ENCODE data around the gene ADGRL2.

Gene ADGRL2

GRCh38 chr1:81874461-81874860 lies 73.7 kb downstream of the ADGRL2 start:
- H2BK5ac ChIP-seq (ENCODE audit: low read length), result no peak overlapping the region
- no peak overlapping the region for H3K18ac ChIP-seq (ENCODE audit: low read length)
- H2BK15ac ChIP-seq (ENCODE audit: low read length), result no peak overlapping the region
- no peak overlapping the region for H4K8ac ChIP-seq (ENCODE audit: low read depth, low read length)
- H3K14ac ChIP-seq (ENCODE audit: low read length), result no peak overlapping the region
- no peak overlapping the region for H3K4me2 ChIP-seq (ENCODE audit: insufficient read depth, low read length, poor library complexity, severe bottlenecking)
- no peak overlapping the region for H3K4me3 ChIP-seq (ENCODE audit: low read length in 2 of 2)
- H3K9ac ChIP-seq (ENCODE audit: low read depth, low read length, poor library complexity), result no peak overlapping the region
- H3K27ac ChIP-seq (replicated peaks; ENCODE audit: low read length), result no peak overlapping the region
- H3K36me3 ChIP-seq (replicated peaks in 1 of 2; ENCODE audit: control insufficient read depth in 2 of 2, insufficient read depth in 2 of 2, low read length in 2 of 2), result peaks cover 0 to 70% of the 10 kb centered on the region in 2 donors
- no CpG with 5 or more reads among the region's 1 CpG for WGBS, 2 donors (ENCODE audit: extremely low coverage in 2 of 2, insufficient read length in 2 of 2, insufficient replicate concordance in 1 of 2)
- no peak overlapping the region for H2BK120ac ChIP-seq (ENCODE audit: low read depth, low read length)
- peaks cover 2 to 14% of the 10 kb centered on the region in 2 donors for H3K4me1 ChIP-seq (ENCODE audit: control insufficient read depth in 2 of 2, insufficient read depth in 1 of 2, low read depth in 1 of 2, low read length in 2 of 2)
- no peak overlapping the region for H2AK5ac ChIP-seq (ENCODE audit: low read depth, low read length)
- no peak overlapping the region for H3K4ac ChIP-seq (ENCODE audit: low read length)
- H3K27me3 ChIP-seq (ENCODE audit: control insufficient read depth in 3 of 3, insufficient read depth in 3 of 3, low read depth in 1 of 3, low read length in 3 of 3), result no peaks in the 10 kb centered on the region
- H2AFZ ChIP-seq (ENCODE audit: low read length), result no peak overlapping the region
- H3K23ac ChIP-seq (ENCODE audit: low read depth, low read length, poor library complexity), result no peak overlapping the region
- no peak overlapping the region for H2BK12ac ChIP-seq (ENCODE audit: low read length)
- no peak overlapping the region for H4K91ac ChIP-seq (ENCODE audit: low read depth, low read length, poor library complexity)
- H3K9me3 ChIP-seq (replicated peaks in 1 of 2; ENCODE audit: control insufficient read depth in 2 of 2, insufficient read depth in 1 of 2, low read depth in 1 of 2, low read length in 2 of 2), result peaks cover 0 to 10% of the 10 kb centered on the region in 2 donors
- DNase-seq (ENCODE audit: low spot score), result no peak
- no peaks in the 10 kb centered on the region for H3K79me1 ChIP-seq (ENCODE audit: low read depth, low read length)

- Histone ChIP-seq H3K4me1 (ENCODE audit: control insufficient read depth in 2 of 2, insufficient read depth in 1 of 2, low read depth in 1 of 2, low read length in 2 of 2) (peaks cover 2 to 14% of the 10 kb centered on the region in 2 donors), H3K18ac (ENCODE audit: low read length) (no peak overlapping the region), H3K4me2 (ENCODE audit: insufficient read depth, low read length, poor library complexity, severe bottlenecking) (no peak overlapping the region), H3K9me3 (replicated peaks in 1 of 2; ENCODE audit: control insufficient read depth in 2 of 2, insufficient read depth in 1 of 2, low read depth in 1 of 2, low read length in 2 of 2) (peaks cover 0 to 10% of the 10 kb centered on the region in 2 donors), H3K4me3 (ENCODE audit: low read length in 2 of 2) (no peak overlapping the region), H2AFZ (ENCODE audit: low read length) (no peak overlapping the region), H3K27ac (replicated peaks; ENCODE audit: low read length) (no peak overlapping the region), H3K36me3 (replicated peaks in 1 of 2; ENCODE audit: control insufficient read depth in 2 of 2, insufficient read depth in 2 of 2, low read length in 2 of 2) (peaks cover 0 to 70% of the 10 kb centered on the region in 2 donors), H3K23ac (ENCODE audit: low read depth, low read length, poor library complexity) (no peak overlapping the region), H2AK5ac (ENCODE audit: low read depth, low read length) (no peak overlapping the region), H3K27me3 (ENCODE audit: control insufficient read depth in 3 of 3, insufficient read depth in 3 of 3, low read depth in 1 of 3, low read length in 3 of 3) (no peaks in the 10 kb centered on the region), H3K4ac (ENCODE audit: low read length) (no peak overlapping the region), H2BK12ac (ENCODE audit: low read length) (no peak overlapping the region), H2BK5ac (ENCODE audit: low read length) (no peak overlapping the region), H3K14ac (ENCODE audit: low read length) (no peak overlapping the region), H3K9ac (ENCODE audit: low read depth, low read length, poor library complexity) (no peak overlapping the region), H4K8ac (ENCODE audit: low read depth, low read length) (no peak overlapping the region), H3K79me1 (ENCODE audit: low read depth, low read length) (no peaks in the 10 kb centered on the region), H4K91ac (ENCODE audit: low read depth, low read length, poor library complexity) (no peak overlapping the region), H2BK120ac (ENCODE audit: low read depth, low read length) (no peak overlapping the region), H2BK15ac (ENCODE audit: low read length) (no peak overlapping the region)
- no peak for DNase-seq (ENCODE audit: low spot score)
- 100% methylated on average over 1 of the region's 3 CpGs; no CpG with 5 or more reads in 1 of the 2 donors for WGBS, 2 donors (ENCODE audit: extremely low coverage in 2 of 2, insufficient read length in 2 of 2, insufficient replicate concordance in 1 of 2)
Measured at GRCh38 chr1:81874940-81875339, 74.2 kb downstream of the ADGRL2 start.

- no peak overlapping the region for H4K91ac ChIP-seq (ENCODE audit: low read depth, low read length, poor library complexity)
- WGBS, 2 donors (ENCODE audit: extremely low coverage in 2 of 2, insufficient read length in 2 of 2, insufficient replicate concordance in 1 of 2), result no CpG with 5 or more reads among the region's 2 CpGs
- no peak overlapping the region for H2AK5ac ChIP-seq (ENCODE audit: low read depth, low read length)
- no peak overlapping the region for H3K4me3 ChIP-seq (ENCODE audit: low read length in 2 of 2)
- no peak for DNase-seq (ENCODE audit: low spot score)
- peaks cover 0 to 77% of the 10 kb centered on the region in 2 donors for H3K36me3 ChIP-seq (replicated peaks in 1 of 2; ENCODE audit: control insufficient read depth in 2 of 2, insufficient read depth in 2 of 2, low read length in 2 of 2)
- no peak overlapping the region for H2BK12ac ChIP-seq (ENCODE audit: low read length)
- no peak overlapping the region for H2BK120ac ChIP-seq (ENCODE audit: low read depth, low read length)
- H3K9ac ChIP-seq (ENCODE audit: low read depth, low read length, poor library complexity), result no peak overlapping the region
- H2BK5ac ChIP-seq (ENCODE audit: low read length), result no peak overlapping the region
- no peaks in the 10 kb centered on the region for H3K27me3 ChIP-seq (ENCODE audit: control insufficient read depth in 3 of 3, insufficient read depth in 3 of 3, low read depth in 1 of 3, low read length in 3 of 3)
- no peak overlapping the region for H3K4ac ChIP-seq (ENCODE audit: low read length)
- H3K23ac ChIP-seq (ENCODE audit: low read depth, low read length, poor library complexity), result no peak overlapping the region
- no peak overlapping the region for H3K18ac ChIP-seq (ENCODE audit: low read length)
- H3K4me2 ChIP-seq (ENCODE audit: insufficient read depth, low read length, poor library complexity, severe bottlenecking), result no peak overlapping the region
- peaks cover 0 to 10% of the 10 kb centered on the region in 2 donors for H3K9me3 ChIP-seq (replicated peaks in 1 of 2; ENCODE audit: control insufficient read depth in 2 of 2, insufficient read depth in 1 of 2, low read depth in 1 of 2, low read length in 2 of 2)
- no peak overlapping the region for H3K27ac ChIP-seq (replicated peaks; ENCODE audit: low read length)
- H2BK15ac ChIP-seq (ENCODE audit: low read length), result no peak overlapping the region
- no peak overlapping the region for H2AFZ ChIP-seq (ENCODE audit: low read length)
- no peak overlapping the region for H3K14ac ChIP-seq (ENCODE audit: low read length)
- peaks cover 2% of the 10 kb centered on the region for H3K79me1 ChIP-seq (ENCODE audit: low read depth, low read length)
- H3K4me1 ChIP-seq (ENCODE audit: control insufficient read depth in 2 of 2, insufficient read depth in 1 of 2, low read depth in 1 of 2, low read length in 2 of 2), result peaks cover 4 to 18% of the 10 kb centered on the region in 2 donors
- H4K8ac ChIP-seq (ENCODE audit: low read depth, low read length), result no peak overlapping the region
Measured at GRCh38 chr1:81876901-81877733, 76.4 kb downstream of the ADGRL2 start.

- H3K4me2 ChIP-seq (ENCODE audit: insufficient read depth, low read length, poor library complexity, severe bottlenecking), result no peak overlapping the region
- no peak overlapping the region for H3K23ac ChIP-seq (ENCODE audit: low read depth, low read length, poor library complexity)
- H3K36me3 ChIP-seq (replicated peaks in 1 of 2; ENCODE audit: control insufficient read depth in 2 of 2, insufficient read depth in 2 of 2, low read length in 2 of 2), result peaks cover 0 to 75% of the 10 kb centered on the region in 2 donors
- no peaks in the 10 kb centered on the region for H3K27me3 ChIP-seq (ENCODE audit: control insufficient read depth in 3 of 3, insufficient read depth in 3 of 3, low read depth in 1 of 3, low read length in 3 of 3)
- H2AFZ ChIP-seq (ENCODE audit: low read length), result no peak overlapping the region
- H2AK5ac ChIP-seq (ENCODE audit: low read depth, low read length), result no peak overlapping the region
- H3K14ac ChIP-seq (ENCODE audit: low read length), result no peak overlapping the region
- H3K79me1 ChIP-seq (ENCODE audit: low read depth, low read length), result peaks cover 2% of the 10 kb centered on the region
- no peak overlapping the region for H4K91ac ChIP-seq (ENCODE audit: low read depth, low read length, poor library complexity)
- H2BK12ac ChIP-seq (ENCODE audit: low read length), result no peak overlapping the region
- peaks cover 4 to 18% of the 10 kb centered on the region in 2 donors for H3K4me1 ChIP-seq (ENCODE audit: control insufficient read depth in 2 of 2, insufficient read depth in 1 of 2, low read depth in 1 of 2, low read length in 2 of 2)
- H3K4ac ChIP-seq (ENCODE audit: low read length), result no peak overlapping the region
- H2BK15ac ChIP-seq (ENCODE audit: low read length), result no peak overlapping the region
- H2BK120ac ChIP-seq (ENCODE audit: low read depth, low read length), result no peak overlapping the region
- no peak overlapping the region for H2BK5ac ChIP-seq (ENCODE audit: low read length)
- H4K8ac ChIP-seq (ENCODE audit: low read depth, low read length), result no peak overlapping the region
- H3K27ac ChIP-seq (replicated peaks; ENCODE audit: low read length), result no peak overlapping the region
- H3K9ac ChIP-seq (ENCODE audit: low read depth, low read length, poor library complexity), result no peak overlapping the region
- H3K4me3 ChIP-seq (ENCODE audit: low read length in 2 of 2), result no peak overlapping the region
- no peak for DNase-seq (ENCODE audit: low spot score)
- peaks cover 0 to 5% of the 10 kb centered on the region in 2 donors for H3K9me3 ChIP-seq (replicated peaks in 1 of 2; ENCODE audit: control insufficient read depth in 2 of 2, insufficient read depth in 1 of 2, low read depth in 1 of 2, low read length in 2 of 2)
- no CpG with 5 or more reads among the region's 1 CpG for whole genome bisulfite sequencing, 2 donors (ENCODE audit: extremely low coverage in 2 of 2, insufficient read length in 2 of 2, insufficient replicate concordance in 1 of 2)
- no peak overlapping the region for H3K18ac ChIP-seq (ENCODE audit: low read length)
Measured at GRCh38 chr1:81877940-81878339, 77.2 kb downstream of the ADGRL2 start.

All from neuronal stem cell (in vitro differentiated cells).